Kidney epithelial cell (primary cell): ENCODE data around the gene TATDN2. TPM values are rescaled to one million over a fixed set of nuclear protein-coding genes. Genes with fewer than 3 reads are reported as not detected.
A peak's percentile ranks its signal among the peaks of the same experiment; 100 is the strongest.

Source experiments
- DNase-seq: peaks from one replicate; pipeline ENCODE4 v3.0.0-alpha.2; 2010; ENCODE audit warnings: low read depth
- H3K27me3 ChIP-seq: 2 replicates; pipeline ENCODE4 v1.6.0; 2011; ENCODE audit warnings: low read length; ENCODE audit not compliant: control insufficient read depth, insufficient read depth
- H3K36me3 ChIP-seq: 2 replicates; pipeline ENCODE4 v1.5.1; 2011; ENCODE audit warnings: low read length; ENCODE audit not compliant: control insufficient read depth, insufficient read depth
- H3K4me3 ChIP-seq: 2 replicates; pipeline ENCODE4 v1.5.1; 2011; ENCODE audit warnings: low read depth, mild to moderate bottlenecking, control low read depth, low read length
- total RNA-seq: library from RNA; depleted of rRNA; stranded (reverse); fragments of >200 nt; gene quantifications from 2 replicates; pipeline ENCODE4 v1.2.3, GENCODE V29; 2015
- TF ChIP-seq, protein P1 (sequence below): IDR thresholded peaks from 2 replicates; pipeline ENCODE4 v1.5.1; 2011; ENCODE audit warnings: mild to moderate bottlenecking, moderate library complexity, low read length, control low read depth, inconsistent platforms; ENCODE audit not compliant: insufficient read depth, poor library complexity, severe bottlenecking

The TATDN2 gene
- total RNA-seq, 1 donor from 2014 or later, result 14.8 TPM

DNA sequence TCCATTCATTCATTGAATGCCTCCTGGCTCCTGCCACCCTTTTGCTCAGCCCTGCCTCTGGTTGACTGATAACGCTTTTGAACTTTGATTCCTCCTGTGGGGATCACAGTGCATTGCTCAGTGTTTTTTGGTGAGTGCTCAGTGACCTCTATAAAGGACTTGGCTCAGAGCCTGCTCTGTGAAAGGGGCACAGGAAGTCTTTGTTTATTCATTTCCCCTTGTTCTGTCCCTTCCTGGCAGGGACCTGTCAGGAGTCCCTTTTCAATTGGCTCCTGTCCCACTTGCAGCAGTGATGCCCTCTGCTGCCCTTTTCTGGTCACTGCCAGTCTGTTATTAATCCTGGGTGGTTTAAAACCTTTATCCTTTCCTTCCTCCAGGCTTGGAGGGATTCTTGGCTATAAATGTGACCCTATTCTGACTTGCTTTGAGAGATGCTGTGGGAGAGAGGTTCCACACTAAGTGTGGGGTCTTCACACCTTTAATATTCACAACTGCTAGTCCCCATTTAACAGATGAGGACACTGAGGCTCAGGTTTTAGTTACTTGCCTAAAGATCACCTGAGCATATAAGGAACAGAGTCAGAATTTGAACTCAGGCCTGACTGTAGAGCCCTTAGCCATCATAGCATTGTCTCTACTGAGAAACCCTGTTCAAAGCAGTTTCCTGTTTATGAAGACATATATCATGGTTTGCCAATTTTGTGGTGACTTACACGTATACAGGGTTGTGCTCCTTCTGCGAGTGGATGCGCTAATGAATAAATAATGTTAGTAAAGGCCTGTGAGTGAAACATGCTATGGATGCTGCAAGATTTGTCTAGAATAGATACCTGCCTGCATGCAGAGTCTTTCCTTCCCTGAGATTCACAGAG is 23.2 kb upstream of the TATDN2 start:
- TF ChIP-seq, protein P1, sequence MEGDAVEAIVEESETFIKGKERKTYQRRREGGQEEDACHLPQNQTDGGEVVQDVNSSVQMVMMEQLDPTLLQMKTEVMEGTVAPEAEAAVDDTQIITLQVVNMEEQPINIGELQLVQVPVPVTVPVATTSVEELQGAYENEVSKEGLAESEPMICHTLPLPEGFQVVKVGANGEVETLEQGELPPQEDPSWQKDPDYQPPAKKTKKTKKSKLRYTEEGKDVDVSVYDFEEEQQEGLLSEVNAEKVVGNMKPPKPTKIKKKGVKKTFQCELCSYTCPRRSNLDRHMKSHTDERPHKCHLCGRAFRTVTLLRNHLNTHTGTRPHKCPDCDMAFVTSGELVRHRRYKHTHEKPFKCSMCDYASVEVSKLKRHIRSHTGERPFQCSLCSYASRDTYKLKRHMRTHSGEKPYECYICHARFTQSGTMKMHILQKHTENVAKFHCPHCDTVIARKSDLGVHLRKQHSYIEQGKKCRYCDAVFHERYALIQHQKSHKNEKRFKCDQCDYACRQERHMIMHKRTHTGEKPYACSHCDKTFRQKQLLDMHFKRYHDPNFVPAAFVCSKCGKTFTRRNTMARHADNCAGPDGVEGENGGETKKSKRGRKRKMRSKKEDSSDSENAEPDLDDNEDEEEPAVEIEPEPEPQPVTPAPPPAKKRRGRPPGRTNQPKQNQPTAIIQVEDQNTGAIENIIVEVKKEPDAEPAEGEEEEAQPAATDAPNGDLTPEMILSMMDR, result peak; percentile 81
- Histone ChIP-seq H3K36me3 (peaks cover 1% of the 10 kb centered on the region), H3K4me3 (no peak overlapping the region), H3K27me3 (no peaks in the 10 kb centered on the region)
- DNase-seq, result no peak

DNA sequence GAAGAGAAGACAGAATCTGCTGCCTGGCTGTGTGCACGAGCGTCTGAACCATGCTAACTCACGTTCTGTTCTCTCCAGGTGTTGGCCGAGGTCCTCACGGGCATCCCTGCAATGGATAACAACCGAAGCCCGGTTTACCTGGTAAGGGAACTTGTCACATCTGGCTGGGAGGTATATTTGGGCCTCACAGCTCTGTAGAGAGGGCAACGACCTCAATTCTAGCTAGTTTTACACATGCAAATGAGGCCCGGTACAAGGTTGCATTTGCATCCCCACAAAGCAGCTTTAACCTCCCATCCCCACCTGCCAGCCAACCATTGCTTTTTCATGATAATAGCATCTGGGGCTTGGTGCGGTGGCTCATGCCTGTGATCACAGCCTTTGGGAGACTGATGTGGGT is 22.0 kb upstream of the TATDN2 start:
- H3K27me3 ChIP-seq, result no peaks in the 10 kb centered on the region
- no peak for DNase-seq

DNA sequence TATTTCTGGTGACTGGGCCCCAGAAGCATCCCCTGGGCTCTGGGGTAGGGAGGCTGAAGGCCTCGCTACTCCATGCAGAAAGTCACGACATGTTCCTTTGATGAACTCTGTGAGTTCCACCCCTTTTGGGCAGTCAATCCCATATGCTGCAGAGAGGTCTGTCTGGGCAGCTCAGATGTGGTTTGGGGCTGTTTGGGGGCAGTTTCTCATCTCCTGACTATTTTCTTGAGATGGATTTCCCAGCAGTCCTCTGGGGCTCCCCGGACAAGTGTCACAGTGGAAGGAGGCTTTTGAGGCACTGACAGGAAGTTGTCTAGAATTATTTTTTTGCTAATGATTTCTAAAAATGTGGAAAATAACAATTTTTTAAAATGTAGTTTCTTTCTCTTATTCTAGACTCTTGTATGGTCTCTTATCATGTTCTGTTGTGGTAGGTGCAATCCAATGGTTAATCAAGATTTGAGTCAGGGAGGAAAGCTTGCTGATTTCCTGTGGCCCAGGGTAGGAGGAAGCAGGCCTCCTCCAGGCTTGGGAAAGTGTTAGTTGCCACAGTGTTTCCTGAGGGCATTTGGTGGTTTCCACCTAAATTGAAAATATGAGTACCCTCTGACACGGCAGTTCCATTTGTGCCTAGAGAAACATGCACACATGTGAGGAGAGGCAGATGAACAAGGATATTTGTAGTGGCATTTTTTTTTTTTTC is 19.9 kb upstream of the TATDN2 start:
- Histone ChIP-seq H3K36me3 (peaks cover 1% of the 10 kb centered on the region), H3K27me3 (no peaks in the 10 kb centered on the region), H3K4me3 (no peak overlapping the region)
- no peak for DNase-seq
- TF ChIP-seq, protein P1, result no peak

More for the DNA sequence above, 22.0 kb upstream of the TATDN2 start:
- peaks cover 1% of the 10 kb centered on the region for H3K36me3 ChIP-seq
- H3K4me3 ChIP-seq, result no peak overlapping the region
- TF ChIP-seq, protein P1, result no peak

DNA sequence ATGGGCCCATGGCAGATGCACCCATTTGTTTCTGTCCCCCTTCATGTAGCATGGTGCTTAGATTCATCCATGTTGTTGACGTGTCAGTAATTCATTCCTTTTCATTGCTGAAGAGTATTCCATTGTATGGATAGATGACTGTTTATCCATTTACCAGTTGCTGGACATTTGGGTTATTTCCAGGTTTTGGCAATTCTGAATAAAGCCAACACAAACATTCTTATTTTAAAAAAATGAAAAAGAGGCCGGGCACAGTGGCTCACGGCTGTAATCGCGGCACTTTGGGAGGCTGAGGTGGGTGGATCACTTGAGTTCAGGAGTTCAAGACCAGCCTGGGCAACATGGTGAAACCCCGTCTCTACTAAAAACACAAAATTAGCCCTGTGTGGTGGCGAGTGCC is 18.7 kb upstream of the TATDN2 start:
- Histone ChIP-seq H3K4me3 (no peak overlapping the region), H3K36me3 (no peaks in the 10 kb centered on the region), H3K27me3 (no peaks in the 10 kb centered on the region)
- TF ChIP-seq, protein P1, result no peak
- DNase-seq, result no peak

DNA sequence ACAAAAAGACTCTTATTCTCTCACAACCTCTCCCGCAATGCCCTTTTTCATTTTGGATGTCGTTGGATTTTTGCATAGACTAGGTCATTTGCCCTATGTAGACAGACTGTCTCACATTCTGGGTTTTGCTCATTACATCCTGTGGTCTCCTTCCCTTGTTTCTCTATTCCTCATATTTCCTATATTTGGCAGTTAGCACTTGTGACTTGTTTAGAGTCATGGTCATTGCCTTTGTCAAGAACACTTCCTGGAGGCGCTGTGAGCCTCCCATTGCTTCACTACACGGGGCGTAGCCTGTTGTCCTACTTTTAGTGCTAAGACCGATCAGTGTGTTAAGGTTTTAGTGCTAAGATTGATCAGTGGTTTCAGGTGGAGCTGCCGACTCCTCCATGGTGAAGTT is 16.1 kb upstream of the TATDN2 start:
- TF ChIP-seq, protein P1, result no peak
- DNase-seq, result no peak

More for the DNA sequence above, 16.1 kb upstream of the TATDN2 start:
- no peaks in the 10 kb centered on the region for H3K36me3 ChIP-seq
- H3K4me3 ChIP-seq, result no peak overlapping the region
- H3K27me3 ChIP-seq, result no peaks in the 10 kb centered on the region
